Right lobe of liver (tissue), 4 donors: Measurements from ENCODE around the gene CCDC149.

ENCODE experiments used
- POLR2A ChIP-seq: fragments of 450-650 bp; IDR thresholded peaks from one replicate; pipeline ENCODE4 v1.6.1; 2017; ENCODE audit warnings: antibody characterized with exemption, mild to moderate bottlenecking
- TF ChIP-seq, protein P1 (sequence below), 4 donors: fragments of 200-600 bp in 3 of 4; fragments of 450-650 bp in 1 of 4; IDR thresholded peaks; one replicate each; pipeline versions ENCODE4 v1.5.1 to v1.8.0; 2016 to 2022; ENCODE audit warnings: antibody characterized with exemption in 4 of 4, mild to moderate bottlenecking in 2 of 4
- donor health status: DM: no; HTN: no; CAD: no.
- donor health status: DM: no; HTN: no; CAD: no.
- donor health status: DM: no; HTN: yes; CAD: no.

GRCh38 chr4:24880186-24880585 lies 32.7 kb downstream of the CCDC149 start:
- no peak for TF ChIP-seq POLR2A
- TF ChIP-seq, protein P1, sequence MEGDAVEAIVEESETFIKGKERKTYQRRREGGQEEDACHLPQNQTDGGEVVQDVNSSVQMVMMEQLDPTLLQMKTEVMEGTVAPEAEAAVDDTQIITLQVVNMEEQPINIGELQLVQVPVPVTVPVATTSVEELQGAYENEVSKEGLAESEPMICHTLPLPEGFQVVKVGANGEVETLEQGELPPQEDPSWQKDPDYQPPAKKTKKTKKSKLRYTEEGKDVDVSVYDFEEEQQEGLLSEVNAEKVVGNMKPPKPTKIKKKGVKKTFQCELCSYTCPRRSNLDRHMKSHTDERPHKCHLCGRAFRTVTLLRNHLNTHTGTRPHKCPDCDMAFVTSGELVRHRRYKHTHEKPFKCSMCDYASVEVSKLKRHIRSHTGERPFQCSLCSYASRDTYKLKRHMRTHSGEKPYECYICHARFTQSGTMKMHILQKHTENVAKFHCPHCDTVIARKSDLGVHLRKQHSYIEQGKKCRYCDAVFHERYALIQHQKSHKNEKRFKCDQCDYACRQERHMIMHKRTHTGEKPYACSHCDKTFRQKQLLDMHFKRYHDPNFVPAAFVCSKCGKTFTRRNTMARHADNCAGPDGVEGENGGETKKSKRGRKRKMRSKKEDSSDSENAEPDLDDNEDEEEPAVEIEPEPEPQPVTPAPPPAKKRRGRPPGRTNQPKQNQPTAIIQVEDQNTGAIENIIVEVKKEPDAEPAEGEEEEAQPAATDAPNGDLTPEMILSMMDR (IDR thresholded peaks at IDR 0.05), result no peak
